ENCODE results near the gene CREB3L2. TPM values are rescaled to one million over a fixed set of nuclear protein-coding genes. Genes with fewer than 3 reads are reported as not detected.
A peak's percentile ranks its signal among the peaks of the same experiment; 100 is the strongest.

The CREB3L2 gene
- polyA plus RNA-seq, 1 of the 3 experiments (the other 2 are of a cell fraction), result 22.9 TPM

DNA sequence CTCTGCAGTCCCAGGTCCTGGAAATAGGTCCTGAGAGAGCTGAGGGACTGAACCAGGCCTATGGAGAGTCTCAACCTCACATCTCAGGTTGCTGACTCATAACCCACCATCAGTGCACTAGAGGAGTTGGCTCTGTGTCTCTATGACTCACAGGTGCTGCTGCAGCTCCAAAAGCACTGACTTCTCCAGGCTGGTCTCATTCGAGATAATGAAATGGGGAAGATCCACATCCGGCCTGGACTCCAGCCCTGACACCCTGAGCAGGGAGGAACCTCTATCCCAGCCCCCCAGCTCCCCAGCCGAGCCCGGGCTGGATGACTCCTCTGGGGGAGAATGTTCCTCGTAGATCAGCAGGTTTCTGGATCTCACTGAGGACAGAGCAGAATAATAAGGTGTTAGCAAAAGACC, 119.6 kb downstream of the CREB3L2 start (continued):
- TF ChIP-seq EZH2phosphoT487 (IDR thresholded peaks at IDR 0.05; ENCODE audit: borderline replicate concordance, low read depth), result no peak
- TF ChIP-seq RXRA (IDR thresholded peaks at IDR 0.05; ENCODE audit: borderline replicate concordance, low read depth), result peak; percentile 91; the same call in 1 of the 2 replicates
- TF ChIP-seq CHD2 (IDR thresholded peaks at IDR 0.05; ENCODE audit: low read length, partially characterized antibody), result peak; percentile 12
- TF ChIP-seq GABPA (IDR thresholded peaks at IDR 0.05; ENCODE audit: low read depth), result peak; percentile 59
- TF ChIP-seq NFIC (IDR thresholded peaks at IDR 0.05; ENCODE audit: borderline replicate concordance), result peak; percentile 99
- TF ChIP-seq SIN3A (IDR thresholded peaks at IDR 0.05; ENCODE audit: borderline replicate concordance, low read depth, low read length), result peak; percentile 96; the same call in 1 of the 2 replicates
- peak; percentile 61; the same call in 1 of the 2 replicates for TF ChIP-seq YY1 (IDR thresholded peaks at IDR 0.05; ENCODE audit: low read depth)
- peak; percentile 90 for TF ChIP-seq POLR2AphosphoS5 (IDR thresholded peaks at IDR 0.05; ENCODE audit: low read depth, low read length)
- peak; percentile 100 for TF ChIP-seq FOSL2 (IDR thresholded peaks at IDR 0.05; ENCODE audit: borderline replicate concordance, low read depth)
- TF ChIP-seq, protein P1, sequence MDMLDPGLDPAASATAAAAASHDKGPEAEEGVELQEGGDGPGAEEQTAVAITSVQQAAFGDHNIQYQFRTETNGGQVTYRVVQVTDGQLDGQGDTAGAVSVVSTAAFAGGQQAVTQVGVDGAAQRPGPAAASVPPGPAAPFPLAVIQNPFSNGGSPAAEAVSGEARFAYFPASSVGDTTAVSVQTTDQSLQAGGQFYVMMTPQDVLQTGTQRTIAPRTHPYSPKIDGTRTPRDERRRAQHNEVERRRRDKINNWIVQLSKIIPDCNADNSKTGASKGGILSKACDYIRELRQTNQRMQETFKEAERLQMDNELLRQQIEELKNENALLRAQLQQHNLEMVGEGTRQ (IDR thresholded peaks at IDR 0.05; ENCODE audit: borderline replicate concordance, low read depth, low read length), result no peak
- TF ChIP-seq, protein P2, sequence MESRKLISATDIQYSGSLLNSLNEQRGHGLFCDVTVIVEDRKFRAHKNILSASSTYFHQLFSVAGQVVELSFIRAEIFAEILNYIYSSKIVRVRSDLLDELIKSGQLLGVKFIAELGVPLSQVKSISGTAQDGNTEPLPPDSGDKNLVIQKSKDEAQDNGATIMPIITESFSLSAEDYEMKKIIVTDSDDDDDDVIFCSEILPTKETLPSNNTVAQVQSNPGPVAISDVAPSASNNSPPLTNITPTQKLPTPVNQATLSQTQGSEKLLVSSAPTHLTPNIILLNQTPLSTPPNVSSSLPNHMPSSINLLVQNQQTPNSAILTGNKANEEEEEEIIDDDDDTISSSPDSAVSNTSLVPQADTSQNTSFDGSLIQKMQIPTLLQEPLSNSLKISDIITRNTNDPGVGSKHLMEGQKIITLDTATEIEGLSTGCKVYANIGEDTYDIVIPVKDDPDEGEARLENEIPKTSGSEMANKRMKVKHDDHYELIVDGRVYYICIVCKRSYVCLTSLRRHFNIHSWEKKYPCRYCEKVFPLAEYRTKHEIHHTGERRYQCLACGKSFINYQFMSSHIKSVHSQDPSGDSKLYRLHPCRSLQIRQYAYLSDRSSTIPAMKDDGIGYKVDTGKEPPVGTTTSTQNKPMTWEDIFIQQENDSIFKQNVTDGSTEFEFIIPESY (IDR thresholded peaks at IDR 0.05; ENCODE audit: borderline replicate concordance, low read depth), result 0 out of 2 replicates have a peak, but pooled peaks have one; percentile 52
- TF ChIP-seq TCF12 (IDR thresholded peaks at IDR 0.05), result peak; percentile 96

DNA sequence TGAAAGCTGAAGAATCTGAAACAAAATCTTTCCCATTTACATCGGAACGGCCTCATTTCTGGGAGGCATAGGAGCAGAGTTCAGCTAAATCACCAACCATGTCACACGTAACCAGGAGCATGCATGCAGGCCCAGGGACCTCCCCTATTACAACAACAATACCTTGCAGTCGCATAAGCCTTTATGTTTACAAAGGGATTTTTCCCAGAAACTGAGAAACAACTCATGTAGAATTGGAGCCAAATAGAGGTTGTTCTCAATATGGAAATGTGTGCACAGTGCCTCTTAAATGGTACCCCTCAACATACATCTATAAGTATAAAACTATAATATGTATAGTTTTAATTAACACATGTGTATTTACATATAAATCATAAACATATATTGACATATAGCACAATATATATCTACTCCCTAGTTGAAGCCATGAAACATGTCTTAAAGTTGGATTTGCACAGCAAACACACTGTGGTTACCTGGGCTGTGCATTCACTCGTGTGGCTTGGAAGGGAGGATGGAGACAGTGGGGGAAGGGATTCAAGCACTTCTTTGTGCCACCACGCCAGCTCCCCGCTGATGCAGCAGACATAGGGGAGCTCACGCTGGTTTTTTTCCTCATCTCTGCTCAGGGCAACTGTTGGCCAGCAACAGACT, 120.2 kb downstream of the CREB3L2 start:
- CTCF ChIA-PET, result interaction anchor here (0.6 to 4.2 kb wide), 6 partner anchors 10 to 225 kb away, joined by 3 to 13 read pairs (median 4); no protein-coding TSS in a partner anchor
- peaks cover 9% of the 10 kb centered on the region; the same call in 1 of the 2 replicates for H3K79me2 ChIP-seq (ENCODE audit: insufficient read depth)
- H3K9ac ChIP-seq, result no peak overlapping the region; the same call in 1 of the 2 replicates
- no peak for DNase-seq
- WGBS (ENCODE audit: low lambda C conversion rate), result 67% methylated on average over 8 of the region's 8 CpGs
- H3F3A ChIP-seq (replicated peaks; ENCODE audit: insufficient read depth), result peaks cover 56% of the 10 kb centered on the region
- no peak overlapping the region for H2AFZ ChIP-seq (ENCODE audit: low read depth)
- no peaks in the 10 kb centered on the region for H3K9me2 ChIP-seq
- peaks cover 76 to 78% of the 10 kb centered on the region in 2 experiments for H3K36me3 ChIP-seq (replicated peaks in 1 of 2; ENCODE audit: control insufficient read depth in 1 of 2, insufficient read depth in 2 of 2, low read length in 1 of 2)
- POLR2A ChIA-PET, result no interaction called here
- no peaks in the 10 kb centered on the region for H4K20me1 ChIP-seq (ENCODE audit: insufficient read depth)
- H3K4me1 ChIP-seq (ENCODE audit: control insufficient read depth in 1 of 2, insufficient read depth in 2 of 2, low read depth in 1 of 2, low read length in 1 of 2), result peaks cover 3 to 34% of the 10 kb centered on the region in 2 experiments; a peak in 3 of 4 replicates
- H3K9me3 ChIP-seq, result no peaks in the 10 kb centered on the region
- 0 out of 2 replicates have a peak overlapping the region, but pooled peaks have one; percentile 62 for H3K4me2 ChIP-seq
- H3K27ac ChIP-seq (ENCODE audit: low read depth in 2 of 2, low read length in 1 of 2), result peak overlapping the region; percentile 56 to 96; a peak in 3 of 4 replicates
- TF ChIP-seq RFX5 (IDR thresholded peaks at IDR 0.05; ENCODE audit: low read length), result no peak
- no peak for TF ChIP-seq TCF12 (IDR thresholded peaks at IDR 0.05)
- no peak for TF ChIP-seq SMC3 (IDR thresholded peaks at IDR 0.05; ENCODE audit: low read depth, low read length)
- no peak for TF ChIP-seq MEF2A (IDR thresholded peaks at IDR 0.05; ENCODE audit: borderline replicate concordance, low read depth)
- no peak for TF ChIP-seq GATA2 (CRISPR knock-in tag; IDR thresholded peaks at IDR 0.05)
- TF ChIP-seq, protein P2 (IDR thresholded peaks at IDR 0.05; ENCODE audit: borderline replicate concordance, low read depth), result no peak
- no peak for TF ChIP-seq TEAD4 (IDR thresholded peaks at IDR 0.05; ENCODE audit: borderline replicate concordance, insufficient read depth)
- no peak for TF ChIP-seq ELF1 (IDR thresholded peaks at IDR 0.05)
- no peak for TF ChIP-seq POLR2AphosphoS5 (IDR thresholded peaks at IDR 0.05; ENCODE audit: low read depth, low read length)
- no peak for TF ChIP-seq FOSL2 (IDR thresholded peaks at IDR 0.05; ENCODE audit: borderline replicate concordance, low read depth)
- TF ChIP-seq, protein P3, sequence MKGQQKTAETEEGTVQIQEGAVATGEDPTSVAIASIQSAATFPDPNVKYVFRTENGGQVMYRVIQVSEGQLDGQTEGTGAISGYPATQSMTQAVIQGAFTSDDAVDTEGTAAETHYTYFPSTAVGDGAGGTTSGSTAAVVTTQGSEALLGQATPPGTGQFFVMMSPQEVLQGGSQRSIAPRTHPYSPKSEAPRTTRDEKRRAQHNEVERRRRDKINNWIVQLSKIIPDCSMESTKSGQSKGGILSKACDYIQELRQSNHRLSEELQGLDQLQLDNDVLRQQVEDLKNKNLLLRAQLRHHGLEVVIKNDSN (IDR thresholded peaks at IDR 0.05; ENCODE audit: borderline replicate concordance, low read depth), result no peak
- no peak for TF ChIP-seq RXRA (IDR thresholded peaks at IDR 0.05; ENCODE audit: borderline replicate concordance, low read depth)
- TF ChIP-seq, protein P4, sequence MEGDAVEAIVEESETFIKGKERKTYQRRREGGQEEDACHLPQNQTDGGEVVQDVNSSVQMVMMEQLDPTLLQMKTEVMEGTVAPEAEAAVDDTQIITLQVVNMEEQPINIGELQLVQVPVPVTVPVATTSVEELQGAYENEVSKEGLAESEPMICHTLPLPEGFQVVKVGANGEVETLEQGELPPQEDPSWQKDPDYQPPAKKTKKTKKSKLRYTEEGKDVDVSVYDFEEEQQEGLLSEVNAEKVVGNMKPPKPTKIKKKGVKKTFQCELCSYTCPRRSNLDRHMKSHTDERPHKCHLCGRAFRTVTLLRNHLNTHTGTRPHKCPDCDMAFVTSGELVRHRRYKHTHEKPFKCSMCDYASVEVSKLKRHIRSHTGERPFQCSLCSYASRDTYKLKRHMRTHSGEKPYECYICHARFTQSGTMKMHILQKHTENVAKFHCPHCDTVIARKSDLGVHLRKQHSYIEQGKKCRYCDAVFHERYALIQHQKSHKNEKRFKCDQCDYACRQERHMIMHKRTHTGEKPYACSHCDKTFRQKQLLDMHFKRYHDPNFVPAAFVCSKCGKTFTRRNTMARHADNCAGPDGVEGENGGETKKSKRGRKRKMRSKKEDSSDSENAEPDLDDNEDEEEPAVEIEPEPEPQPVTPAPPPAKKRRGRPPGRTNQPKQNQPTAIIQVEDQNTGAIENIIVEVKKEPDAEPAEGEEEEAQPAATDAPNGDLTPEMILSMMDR (IDR thresholded peaks at IDR 0.05), result no peak
- no peak for TF ChIP-seq NFIC (IDR thresholded peaks at IDR 0.05; ENCODE audit: borderline replicate concordance)
- peak overlapping the region in 1 of 2 experiments; percentile 7; a peak in 1 of 4 replicates for H3K4me3 ChIP-seq (ENCODE audit: low read depth in 2 of 2, low read length in 1 of 2)
- no peaks in the 10 kb centered on the region for H3K27me3 ChIP-seq (ENCODE audit: insufficient read depth)

All from SK-N-SH (cell line).